HUES6 (cell line): ENCODE data around the gene TMEM243.
A peak's percentile ranks its signal among the peaks of the same experiment; 100 is the strongest.

Source experiments
- H3K27ac ChIP-seq: 2 replicates; pipeline ENCODE4 v1.7.0; 2013; ENCODE audit warnings: low read depth, mild to moderate bottlenecking, low read length, inconsistent platforms
- H3K27me3 ChIP-seq: 2 replicates; pipeline ENCODE4 v1.6.1; 2013; ENCODE audit warnings: low read length; ENCODE audit not compliant: control insufficient read depth, insufficient read depth
- H3K36me3 ChIP-seq: 2 replicates; pipeline ENCODE4 v1.6.1; 2013; ENCODE audit warnings: low read length; ENCODE audit not compliant: control insufficient read depth, insufficient read depth
- H3K4me1 ChIP-seq: 2 replicates; pipeline ENCODE4 v1.6.1; 2013; ENCODE audit warnings: low read length; ENCODE audit not compliant: control insufficient read depth, insufficient read depth
- H3K4me3 ChIP-seq: 2 replicates; pipeline ENCODE4 v1.5.1; 2013; ENCODE audit warnings: low read depth, low read length
- H3K9ac ChIP-seq: one replicate; pipeline ENCODE4 v1.6.1; 2013; ENCODE audit warnings: mild to moderate bottlenecking, low read length
- H3K9me3 ChIP-seq: 2 replicates; pipeline ENCODE4 v1.6.1; 2013; ENCODE audit warnings: low read depth, low read length; ENCODE audit not compliant: control insufficient read depth, insufficient read depth

The TMEM243 gene

GRCh38 chr7:87223666-87224065 is 4.1 kb upstream of the TMEM243 start:
- Histone ChIP-seq H3K27ac (no peak overlapping the region), H3K4me1 (peaks cover 5% of the 10 kb centered on the region; the same call in 1 of the 2 replicates), H3K4me3 (no peak overlapping the region), H3K36me3 (no peaks in the 10 kb centered on the region), H3K9me3 (no peaks in the 10 kb centered on the region), H3K9ac (no peak overlapping the region), H3K27me3 (peaks cover 60% of the 10 kb centered on the region)

- peaks cover 8% of the 10 kb centered on the region for H3K36me3 ChIP-seq
- peaks cover 47% of the 10 kb centered on the region for H3K27me3 ChIP-seq
- H3K4me1 ChIP-seq, result peaks cover 5% of the 10 kb centered on the region; the same call in 1 of the 2 replicates
- H3K9me3 ChIP-seq, result no peaks in the 10 kb centered on the region
- no peak overlapping the region for H3K9ac ChIP-seq
- H3K27ac ChIP-seq, result no peak overlapping the region
- H3K4me3 ChIP-seq, result peak overlapping the region; percentile 98
Observed at GRCh38 chr7:87220734-87221215, 1.2 kb upstream of the TMEM243 start.

- Histone ChIP-seq H3K27ac (peak overlapping the region; percentile 75), H3K9ac (peak overlapping the region; percentile 93), H3K4me3 (peak overlapping the region; percentile 98), H3K27me3 (peaks cover 42% of the 10 kb centered on the region), H3K9me3 (no peaks in the 10 kb centered on the region), H3K36me3 (peaks cover 8% of the 10 kb centered on the region), H3K4me1 (peaks cover 5% of the 10 kb centered on the region; the same call in 1 of the 2 replicates)
Observed at GRCh38 chr7:87220026-87220733, 648 bp upstream of the TMEM243 start.

GRCh38 chr7:87218796-87219544 is 562 bp downstream of the TMEM243 start:
- Histone ChIP-seq H3K4me1 (peaks cover 8% of the 10 kb centered on the region; the same call in 1 of the 2 replicates), H3K9me3 (no peaks in the 10 kb centered on the region), H3K36me3 (peaks cover 9% of the 10 kb centered on the region), H3K27me3 (peaks cover 35% of the 10 kb centered on the region), H3K4me3 (peak overlapping the region; percentile 98), H3K27ac (peak overlapping the region; percentile 75; the same call in 1 of the 2 replicates), H3K9ac (peak overlapping the region; percentile 93)

GRCh38 chr7:87217983-87218653 is 1.4 kb downstream of the TMEM243 start:
- Histone ChIP-seq H3K27ac (no peak overlapping the region), H3K36me3 (peaks cover 12% of the 10 kb centered on the region), H3K9ac (no peak overlapping the region), H3K4me3 (peak overlapping the region; percentile 98), H3K27me3 (peaks cover 27% of the 10 kb centered on the region), H3K9me3 (no peaks in the 10 kb centered on the region), H3K4me1 (peaks cover 11% of the 10 kb centered on the region; the same call in 1 of the 2 replicates)

- H3K9ac ChIP-seq, result no peak overlapping the region
Observed at GRCh38 chr7:87216701-87217508, 2.6 kb downstream of the TMEM243 start.

GRCh38 chr7:87215046-87215445 is 4.5 kb downstream of the TMEM243 start:
- Histone ChIP-seq H3K36me3 (peaks cover 25% of the 10 kb centered on the region), H3K9ac (no peak overlapping the region), H3K4me1 (peaks cover 6% of the 10 kb centered on the region; the same call in 1 of the 2 replicates), H3K4me3 (no peak overlapping the region), H3K9me3 (no peaks in the 10 kb centered on the region), H3K27ac (no peak overlapping the region), H3K27me3 (no peaks in the 10 kb centered on the region)

More at GRCh38 chr7:87216701-87217508, 2.6 kb downstream of the TMEM243 start:
- H3K27ac ChIP-seq, result no peak overlapping the region
- H3K9me3 ChIP-seq, result no peaks in the 10 kb centered on the region
- peaks cover 15% of the 10 kb centered on the region for H3K27me3 ChIP-seq
- no peak overlapping the region for H3K4me3 ChIP-seq
- H3K4me1 ChIP-seq, result peaks cover 11% of the 10 kb centered on the region; the same call in 1 of the 2 replicates
- peaks cover 15% of the 10 kb centered on the region for H3K36me3 ChIP-seq

- Histone ChIP-seq H3K27ac (no peak overlapping the region), H3K9ac (no peak overlapping the region), H3K36me3 (peaks cover 33% of the 10 kb centered on the region), H3K27me3 (no peaks in the 10 kb centered on the region), H3K4me1 (peaks cover 6% of the 10 kb centered on the region; the same call in 1 of the 2 replicates), H3K4me3 (no peak overlapping the region), H3K9me3 (peaks cover 4% of the 10 kb centered on the region; the same call in 1 of the 2 replicates)
Observed at GRCh38 chr7:87213811-87214210, 5.7 kb downstream of the TMEM243 start.

GRCh38 chr7:87213252-87213651 is 6.3 kb downstream of the TMEM243 start:
- H3K4me3 ChIP-seq, result no peak overlapping the region
- peaks cover 6% of the 10 kb centered on the region; the same call in 1 of the 2 replicates for H3K4me1 ChIP-seq
- no peak overlapping the region for H3K27ac ChIP-seq
- H3K9me3 ChIP-seq, result peaks cover 4% of the 10 kb centered on the region; the same call in 1 of the 2 replicates
- H3K36me3 ChIP-seq, result peaks cover 38% of the 10 kb centered on the region
- H3K9ac ChIP-seq, result no peak overlapping the region
- H3K27me3 ChIP-seq, result no peaks in the 10 kb centered on the region

GRCh38 chr7:87212498-87212897 is 7.0 kb downstream of the TMEM243 start:
- peaks cover 6% of the 10 kb centered on the region; the same call in 1 of the 2 replicates for H3K4me1 ChIP-seq
- no peaks in the 10 kb centered on the region for H3K27me3 ChIP-seq
- no peak overlapping the region for H3K4me3 ChIP-seq
- H3K9ac ChIP-seq, result no peak overlapping the region
- peaks cover 41% of the 10 kb centered on the region for H3K36me3 ChIP-seq
- H3K9me3 ChIP-seq, result peaks cover 8% of the 10 kb centered on the region; the same call in 1 of the 2 replicates
- H3K27ac ChIP-seq, result no peak overlapping the region
